Measurements from ENCODE around the gene TRIM63. TPM values are rescaled to one million over a fixed set of nuclear protein-coding genes. Genes with fewer than 3 reads are reported as not detected.

TRIM63 gene
- total RNA-seq, 1 donor from 2014 or later: 30.3 TPM

GRCh38 chr1:26038477-26038876, 29.0 kb downstream of the TRIM63 start:
- Histone ChIP-seq H3K4me1 (ENCODE audit: control insufficient read depth in 3 of 3, insufficient read depth in 3 of 3, low read length in 3 of 3) (peaks cover 24 to 52% (median 48%) of the 10 kb centered on the region in 3 donors), H3K27ac (ENCODE audit: low read depth, low read length) (peak overlapping the region; percentile 100), H3K36me3 (ENCODE audit: control insufficient read depth in 3 of 3, insufficient read depth in 3 of 3, low read length in 3 of 3) (no peaks in the 10 kb centered on the region), H3K4me3 (ENCODE audit: low read length in 3 of 3) (no peak overlapping the region), H3K9me3 (ENCODE audit: control insufficient read depth in 3 of 3, low read length in 3 of 3) (no peaks in the 10 kb centered on the region), H3K9ac (ENCODE audit: low read depth in 1 of 3, low read length in 3 of 3) (peak overlapping the region; percentile 42 to 73 (median 65)), H3K27me3 (ENCODE audit: control insufficient read depth in 3 of 3, insufficient read depth in 3 of 3, low read length in 3 of 3) (peaks cover 0 to 8% (median 3%) of the 10 kb centered on the region in 3 donors)

- H3K9me3 ChIP-seq (ENCODE audit: control insufficient read depth in 3 of 3, low read length in 3 of 3): no peaks in the 10 kb centered on the region
- peak overlapping the region in 1 of 3 donors; percentile 22 for H3K4me3 ChIP-seq (ENCODE audit: low read length in 3 of 3)
- peak overlapping the region; percentile 57 to 73 (median 65) for H3K9ac ChIP-seq (ENCODE audit: low read depth in 1 of 3, low read length in 3 of 3)
- no peaks in the 10 kb centered on the region for H3K36me3 ChIP-seq (ENCODE audit: control insufficient read depth in 3 of 3, insufficient read depth in 3 of 3, low read length in 3 of 3)
- H3K27ac ChIP-seq (ENCODE audit: low read depth, low read length): peak overlapping the region; percentile 100
- H3K4me1 ChIP-seq (ENCODE audit: control insufficient read depth in 3 of 3, insufficient read depth in 3 of 3, low read length in 3 of 3): peaks cover 24 to 48% (median 46%) of the 10 kb centered on the region in 3 donors
- peaks cover 0 to 3% (median 3%) of the 10 kb centered on the region in 3 donors for H3K27me3 ChIP-seq (ENCODE audit: control insufficient read depth in 3 of 3, insufficient read depth in 3 of 3, low read length in 3 of 3)
Observed at GRCh38 chr1:26037904-26038303, 29.5 kb downstream of the TRIM63 start.

- H3K4me3 ChIP-seq (ENCODE audit: low read length in 3 of 3): peak overlapping the region in 2 of 3 donors; percentile 54 to 58
- peak overlapping the region; percentile 100 for H3K27ac ChIP-seq (ENCODE audit: low read depth, low read length)
- no peaks in the 10 kb centered on the region for H3K27me3 ChIP-seq (ENCODE audit: control insufficient read depth in 3 of 3, insufficient read depth in 3 of 3, low read length in 3 of 3)
Observed at GRCh38 chr1:26036756-26037281, 30.6 kb downstream of the TRIM63 start.

GRCh38 chr1:26035959-26036755, 31.3 kb downstream of the TRIM63 start:
- Histone ChIP-seq H3K27ac (ENCODE audit: low read depth, low read length) (peak overlapping the region; percentile 100), H3K4me3 (ENCODE audit: low read length in 3 of 3) (peak overlapping the region; percentile 88 to 98 (median 94)), H3K4me1 (ENCODE audit: control insufficient read depth in 3 of 3, insufficient read depth in 3 of 3, low read length in 3 of 3) (peaks cover 24 to 48% (median 42%) of the 10 kb centered on the region in 3 donors), H3K27me3 (ENCODE audit: control insufficient read depth in 3 of 3, insufficient read depth in 3 of 3, low read length in 3 of 3) (no peaks in the 10 kb centered on the region), H3K36me3 (ENCODE audit: control insufficient read depth in 3 of 3, insufficient read depth in 3 of 3, low read length in 3 of 3) (peaks cover 0 to 3% (median 0%) of the 10 kb centered on the region in 3 donors), H3K9ac (ENCODE audit: low read depth in 1 of 3, low read length in 3 of 3) (peak overlapping the region; percentile 98 to 100 (median 100)), H3K9me3 (ENCODE audit: control insufficient read depth in 3 of 3, low read length in 3 of 3) (no peaks in the 10 kb centered on the region)

More at GRCh38 chr1:26036756-26037281, 30.6 kb downstream of the TRIM63 start:
- Histone ChIP-seq H3K9ac (ENCODE audit: low read depth in 1 of 3, low read length in 3 of 3) (peak overlapping the region; percentile 76 to 100 (median 77)), H3K4me1 (ENCODE audit: control insufficient read depth in 3 of 3, insufficient read depth in 3 of 3, low read length in 3 of 3) (peaks cover 24 to 48% (median 42%) of the 10 kb centered on the region in 3 donors), H3K9me3 (ENCODE audit: control insufficient read depth in 3 of 3, low read length in 3 of 3) (no peaks in the 10 kb centered on the region), H3K36me3 (ENCODE audit: control insufficient read depth in 3 of 3, insufficient read depth in 3 of 3, low read length in 3 of 3) (no peaks in the 10 kb centered on the region)

- peaks cover 3 to 11% (median 5%) of the 10 kb centered on the region in 3 donors for H3K36me3 ChIP-seq (ENCODE audit: control insufficient read depth in 3 of 3, insufficient read depth in 3 of 3, low read length in 3 of 3)
- H3K4me1 ChIP-seq (ENCODE audit: control insufficient read depth in 3 of 3, insufficient read depth in 3 of 3, low read length in 3 of 3): peaks cover 24 to 48% (median 42%) of the 10 kb centered on the region in 3 donors
- peak overlapping the region; percentile 100 for H3K27ac ChIP-seq (ENCODE audit: low read depth, low read length)
- H3K27me3 ChIP-seq (ENCODE audit: control insufficient read depth in 3 of 3, insufficient read depth in 3 of 3, low read length in 3 of 3): no peaks in the 10 kb centered on the region
- peak overlapping the region; percentile 88 to 98 (median 94) for H3K4me3 ChIP-seq (ENCODE audit: low read length in 3 of 3)
- no peaks in the 10 kb centered on the region for H3K9me3 ChIP-seq (ENCODE audit: control insufficient read depth in 3 of 3, low read length in 3 of 3)
- peak overlapping the region; percentile 98 to 100 (median 100) for H3K9ac ChIP-seq (ENCODE audit: low read depth in 1 of 3, low read length in 3 of 3)
Observed at GRCh38 chr1:26035203-26035958, 32.0 kb downstream of the TRIM63 start.

- Histone ChIP-seq H3K27ac (ENCODE audit: low read depth, low read length) (peak overlapping the region; percentile 100), H3K4me1 (ENCODE audit: control insufficient read depth in 3 of 3, insufficient read depth in 3 of 3, low read length in 3 of 3) (peaks cover 24 to 48% (median 42%) of the 10 kb centered on the region in 3 donors), H3K9ac (ENCODE audit: low read depth in 1 of 3, low read length in 3 of 3) (peak overlapping the region; percentile 98 to 100 (median 100)), H3K27me3 (ENCODE audit: control insufficient read depth in 3 of 3, insufficient read depth in 3 of 3, low read length in 3 of 3) (no peaks in the 10 kb centered on the region), H3K36me3 (ENCODE audit: control insufficient read depth in 3 of 3, insufficient read depth in 3 of 3, low read length in 3 of 3) (peaks cover 3 to 12% (median 5%) of the 10 kb centered on the region in 3 donors), H3K4me3 (ENCODE audit: low read length in 3 of 3) (peak overlapping the region; percentile 88 to 98 (median 94)), H3K9me3 (ENCODE audit: control insufficient read depth in 3 of 3, low read length in 3 of 3) (no peaks in the 10 kb centered on the region)
Observed at GRCh38 chr1:26034504-26035202, 32.8 kb downstream of the TRIM63 start.

GRCh38 chr1:26032656-26033357, 34.6 kb downstream of the TRIM63 start:
- Histone ChIP-seq H3K27me3 (ENCODE audit: control insufficient read depth in 3 of 3, insufficient read depth in 3 of 3, low read length in 3 of 3) (no peaks in the 10 kb centered on the region), H3K4me1 (ENCODE audit: control insufficient read depth in 3 of 3, insufficient read depth in 3 of 3, low read length in 3 of 3) (peaks cover 22 to 35% (median 32%) of the 10 kb centered on the region in 3 donors), H3K9ac (ENCODE audit: low read depth in 1 of 3, low read length in 3 of 3) (no peak overlapping the region), H3K4me3 (ENCODE audit: low read length in 3 of 3) (no peak overlapping the region), H3K27ac (ENCODE audit: low read depth, low read length) (no peak overlapping the region), H3K36me3 (ENCODE audit: control insufficient read depth in 3 of 3, insufficient read depth in 3 of 3, low read length in 3 of 3) (peaks cover 3 to 17% (median 6%) of the 10 kb centered on the region in 3 donors), H3K9me3 (ENCODE audit: control insufficient read depth in 3 of 3, low read length in 3 of 3) (no peaks in the 10 kb centered on the region)

GRCh38 chr1:26031611-26032220, 35.7 kb downstream of the TRIM63 start:
- Histone ChIP-seq H3K36me3 (ENCODE audit: control insufficient read depth in 3 of 3, insufficient read depth in 3 of 3, low read length in 3 of 3) (peaks cover 3 to 21% (median 6%) of the 10 kb centered on the region in 3 donors), H3K4me1 (ENCODE audit: control insufficient read depth in 3 of 3, insufficient read depth in 3 of 3, low read length in 3 of 3) (peaks cover 19 to 26% (median 23%) of the 10 kb centered on the region in 3 donors), H3K27me3 (ENCODE audit: control insufficient read depth in 3 of 3, insufficient read depth in 3 of 3, low read length in 3 of 3) (no peaks in the 10 kb centered on the region), H3K9ac (ENCODE audit: low read depth in 1 of 3, low read length in 3 of 3) (no peak overlapping the region), H3K9me3 (ENCODE audit: control insufficient read depth in 3 of 3, low read length in 3 of 3) (no peaks in the 10 kb centered on the region), H3K4me3 (ENCODE audit: low read length in 3 of 3) (no peak overlapping the region), H3K27ac (ENCODE audit: low read depth, low read length) (no peak overlapping the region)
